Measurements from ENCODE around the gene PSMG4. TPM values are rescaled to one million over a fixed set of nuclear protein-coding genes. Genes with fewer than 3 reads are reported as not detected.

PSMG4 gene
- total RNA-seq, 3 donors from 2014 or later (not counting 1 experiment from before 2014, with no cell fraction given) = 8.3 to 15.3 (median 11.3) TPM

DNA sequence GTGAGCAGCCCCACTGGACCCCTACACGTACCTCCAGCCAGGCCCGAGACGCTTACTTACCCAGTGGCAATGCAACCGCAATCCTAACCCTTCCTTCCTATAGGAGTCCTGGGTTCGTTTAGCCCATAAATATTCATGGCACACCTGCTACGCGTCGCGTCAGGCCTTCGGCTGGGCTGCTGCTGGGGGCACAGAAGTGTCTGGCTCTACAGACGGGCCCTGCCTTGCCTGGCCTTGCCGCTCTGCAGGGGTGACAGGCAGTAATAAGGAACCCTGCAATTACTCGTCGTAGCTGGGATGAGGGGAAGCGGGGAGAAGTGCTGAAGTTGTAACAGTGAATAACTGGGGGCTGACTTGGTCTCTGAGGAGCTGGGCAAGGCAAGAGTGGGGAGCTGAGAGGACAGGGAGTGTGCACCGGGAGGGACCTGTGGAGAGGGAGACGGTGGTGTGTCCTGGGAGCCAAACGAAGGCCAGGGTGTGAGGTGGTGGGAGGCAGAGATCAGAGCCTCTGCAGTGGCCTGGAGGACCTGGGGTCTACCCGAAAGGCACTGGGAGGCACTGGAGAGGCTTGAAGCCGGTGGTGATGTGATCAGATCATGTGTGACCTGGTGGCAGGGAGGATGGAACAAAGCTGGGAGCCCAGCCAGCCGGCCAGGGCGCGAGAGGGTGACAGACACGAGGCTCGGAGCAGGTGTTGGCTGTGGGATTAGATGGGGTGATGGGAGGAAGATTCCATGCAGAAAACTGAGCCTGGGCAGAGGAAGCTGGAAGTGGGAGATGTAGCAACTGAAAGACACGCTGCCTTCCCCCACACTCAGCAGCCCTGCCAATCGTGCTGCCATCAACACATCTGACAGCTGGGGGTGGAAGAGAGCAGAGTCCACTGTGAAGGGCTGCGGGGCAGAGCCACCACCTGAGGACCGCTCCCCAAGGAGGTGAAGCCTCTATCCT is 36.4 kb downstream of the PSMG4 start:
- no peaks in the 10 kb centered on the region for H3K9me3 ChIP-seq (ENCODE audit: control insufficient read depth, insufficient read depth, low read length)
- no peaks in the 10 kb centered on the region for H3K27me3 ChIP-seq (ENCODE audit: control insufficient read depth, insufficient read depth, low read length)
- TF ChIP-seq, protein P1, sequence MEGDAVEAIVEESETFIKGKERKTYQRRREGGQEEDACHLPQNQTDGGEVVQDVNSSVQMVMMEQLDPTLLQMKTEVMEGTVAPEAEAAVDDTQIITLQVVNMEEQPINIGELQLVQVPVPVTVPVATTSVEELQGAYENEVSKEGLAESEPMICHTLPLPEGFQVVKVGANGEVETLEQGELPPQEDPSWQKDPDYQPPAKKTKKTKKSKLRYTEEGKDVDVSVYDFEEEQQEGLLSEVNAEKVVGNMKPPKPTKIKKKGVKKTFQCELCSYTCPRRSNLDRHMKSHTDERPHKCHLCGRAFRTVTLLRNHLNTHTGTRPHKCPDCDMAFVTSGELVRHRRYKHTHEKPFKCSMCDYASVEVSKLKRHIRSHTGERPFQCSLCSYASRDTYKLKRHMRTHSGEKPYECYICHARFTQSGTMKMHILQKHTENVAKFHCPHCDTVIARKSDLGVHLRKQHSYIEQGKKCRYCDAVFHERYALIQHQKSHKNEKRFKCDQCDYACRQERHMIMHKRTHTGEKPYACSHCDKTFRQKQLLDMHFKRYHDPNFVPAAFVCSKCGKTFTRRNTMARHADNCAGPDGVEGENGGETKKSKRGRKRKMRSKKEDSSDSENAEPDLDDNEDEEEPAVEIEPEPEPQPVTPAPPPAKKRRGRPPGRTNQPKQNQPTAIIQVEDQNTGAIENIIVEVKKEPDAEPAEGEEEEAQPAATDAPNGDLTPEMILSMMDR (IDR thresholded peaks at IDR 0.05) = no peak
- Mint-ChIP-seq H3K4me3 (no peak overlapping the region), H3K27me3 (ENCODE audit: low read depth in 2 of 2) (peaks cover 4 to 10% of the 10 kb centered on the region in 2 donors), H3K9me3 (no peaks in the 10 kb centered on the region), H3K36me3 (no peaks in the 10 kb centered on the region), H3K4me1 (no peaks in the 10 kb centered on the region), H3K27ac (no peak overlapping the region)
- DNase-seq (no peak), ATAC-seq (no peak)
- H3K27ac ChIP-seq (ENCODE audit: low read length) = no peak overlapping the region
- intact Hi-C loops (cut with micrococcal nuclease) = no loop called here
- WGBS (ENCODE audit: insufficient coverage) = 85% methylated on average over 29 of the region's 29 CpGs
- no peaks in the 10 kb centered on the region for H3K36me3 ChIP-seq (ENCODE audit: control insufficient read depth, insufficient read depth, low read length)
- H3K4me1 ChIP-seq (ENCODE audit: control insufficient read depth, insufficient read depth, low read length) = no peaks in the 10 kb centered on the region
- no peak overlapping the region for H3K4me3 ChIP-seq (ENCODE audit: low read length)

DNA sequence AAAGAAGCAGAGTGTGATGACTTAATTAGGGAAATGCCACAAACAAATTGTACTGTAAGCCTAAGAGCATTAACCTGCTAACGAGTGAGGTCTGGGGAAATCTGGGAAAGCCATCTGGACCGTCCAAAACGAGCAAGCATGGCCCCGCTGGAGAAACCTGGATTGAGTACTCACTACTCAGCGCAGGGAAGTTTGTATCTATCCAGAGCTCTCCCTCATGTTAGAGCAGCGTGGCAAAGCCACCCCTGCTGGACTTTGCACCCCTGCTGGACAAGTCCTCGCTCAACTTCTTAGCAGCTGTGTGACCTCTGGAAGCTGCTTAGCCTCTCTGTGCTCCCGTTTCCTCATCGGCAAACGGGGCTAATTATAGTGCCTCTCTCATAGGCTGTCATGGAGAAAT is 37.3 kb downstream of the PSMG4 start:
- WGBS (ENCODE audit: insufficient coverage) = 86% methylated on average over 10 of the region's 10 CpGs

DNA sequence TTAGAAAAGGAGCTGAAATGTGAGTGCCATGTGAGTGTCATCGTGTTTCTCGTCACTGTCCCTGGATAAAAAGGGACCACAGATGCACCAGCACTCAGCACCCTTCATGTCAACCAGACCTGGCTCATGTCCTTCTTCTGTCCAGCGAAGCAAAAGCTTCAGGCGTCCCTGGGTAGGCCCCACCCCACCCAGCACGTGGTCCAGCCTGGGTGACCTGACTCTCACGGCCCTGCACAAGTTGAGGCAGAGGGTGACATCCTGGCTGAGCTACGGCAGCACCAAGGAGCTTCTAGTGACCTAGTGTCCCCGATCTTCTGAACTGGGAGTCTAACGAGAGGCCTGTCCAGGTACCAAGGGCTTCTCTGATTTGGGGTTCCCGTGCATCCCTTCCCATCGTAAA is 37.8 kb downstream of the PSMG4 start:
- intact Hi-C loops (cut with micrococcal nuclease) = no loop called here
- DNase-seq = no peak

More for the DNA sequence above, 37.3 kb downstream of the PSMG4 start:
- no peaks in the 10 kb centered on the region for H3K4me1 ChIP-seq (ENCODE audit: control insufficient read depth, insufficient read depth, low read length)
- H3K9me3 ChIP-seq (ENCODE audit: control insufficient read depth, insufficient read depth, low read length) = no peaks in the 10 kb centered on the region
- DNase-seq = no peak
- no peak for ATAC-seq
- peaks cover 4 to 10% of the 10 kb centered on the region in 2 donors for H3K27me3 Mint-ChIP-seq (ENCODE audit: low read depth in 2 of 2)
- H3K4me1 Mint-ChIP-seq = no peaks in the 10 kb centered on the region
- H3K4me3 Mint-ChIP-seq = no peak overlapping the region
- H3K36me3 ChIP-seq (ENCODE audit: control insufficient read depth, insufficient read depth, low read length) = no peaks in the 10 kb centered on the region
- H3K4me3 ChIP-seq (ENCODE audit: low read length) = no peak overlapping the region
- TF ChIP-seq, protein P1 (IDR thresholded peaks at IDR 0.05) = no peak
- H3K9me3 Mint-ChIP-seq = no peaks in the 10 kb centered on the region
- no peak overlapping the region for H3K27ac Mint-ChIP-seq
- no peaks in the 10 kb centered on the region for H3K36me3 Mint-ChIP-seq
- intact Hi-C loops (cut with micrococcal nuclease) = no loop called here
- H3K27ac ChIP-seq (ENCODE audit: low read length) = no peak overlapping the region
- no peaks in the 10 kb centered on the region for H3K27me3 ChIP-seq (ENCODE audit: control insufficient read depth, insufficient read depth, low read length)

More for the DNA sequence above, 37.8 kb downstream of the PSMG4 start:
- Histone ChIP-seq H3K27me3 (ENCODE audit: control insufficient read depth, insufficient read depth, low read length) (no peaks in the 10 kb centered on the region), H3K9me3 (ENCODE audit: control insufficient read depth, insufficient read depth, low read length) (no peaks in the 10 kb centered on the region), H3K4me3 (ENCODE audit: low read length) (no peak overlapping the region), H3K27ac (ENCODE audit: low read length) (no peak overlapping the region), H3K4me1 (ENCODE audit: control insufficient read depth, insufficient read depth, low read length) (no peaks in the 10 kb centered on the region), H3K36me3 (ENCODE audit: control insufficient read depth, insufficient read depth, low read length) (no peaks in the 10 kb centered on the region)
- 89% methylated on average over 11 of the region's 11 CpGs for WGBS (ENCODE audit: insufficient coverage)
- TF ChIP-seq, protein P1 (IDR thresholded peaks at IDR 0.05) = no peak
- Mint-ChIP-seq H3K4me1 (no peaks in the 10 kb centered on the region), H3K27me3 (ENCODE audit: low read depth in 2 of 2) (peaks cover 4 to 10% of the 10 kb centered on the region in 2 donors), H3K36me3 (no peaks in the 10 kb centered on the region), H3K9me3 (no peaks in the 10 kb centered on the region), H3K4me3 (no peak overlapping the region), H3K27ac (no peak overlapping the region)
- ATAC-seq = no peak
